Ascending aorta (tissue), 2 donors: Measurements from ENCODE around the gene SMIM7. TPM values are rescaled to one million over a fixed set of nuclear protein-coding genes. Genes with fewer than 3 reads are reported as not detected.

Experiments
- DNase-seq, 2 donors: peaks; one replicate each; pipeline ENCODE4 v3.0.0-alpha.2; 2019; ENCODE audit warnings: low spot score in 2 of 2
- H3K27ac ChIP-seq, 2 donors: fragments of 200-600 bp; sonication (generic); one replicate each; pipeline ENCODE4 v1.5.1; 2016 to 2017; ENCODE audit warnings: mild to moderate bottlenecking in 1 of 2
- H3K27me3 ChIP-seq: fragments of 200-600 bp; sonication (generic); one replicate; pipeline ENCODE4 v1.5.1; 2017
- H3K36me3 ChIP-seq, 2 donors: fragments of 200-600 bp; sonication (generic); one replicate each; pipeline ENCODE4 v1.5.1; 2016
- H3K4me1 ChIP-seq, 2 donors: fragments of 200-600 bp; sonication (generic); one replicate each; pipeline ENCODE4 v1.5.1; 2016 to 2017; ENCODE audit warnings: mild to moderate bottlenecking in 1 of 2
- H3K4me3 ChIP-seq, 2 donors: fragments of 200-600 bp; sonication (generic); one replicate each; pipeline ENCODE4 v1.5.1; 2016 to 2017; ENCODE audit warnings: mild to moderate bottlenecking in 1 of 2
- H3K9me3 ChIP-seq, 2 donors: fragments of 200-600 bp; sonication (generic); one replicate each; pipeline ENCODE4 v1.5.1; 2016
- CTCF ChIP-seq, 3 experiments: fragments of 200-600 bp in 2 of 3; fragments of 450-650 bp in 1 of 3; sonication (generic) in 2 of 3; IDR thresholded peaks; one replicate each; pipeline ENCODE4 v1.5.1; 2016 to 2019; ENCODE audit warnings: antibody characterized with exemption in 3 of 3, mild to moderate bottlenecking in 1 of 3, moderate library complexity in 1 of 3
- intact Hi-C: fragments of 100-400 bp; cut with DNase I; formaldehyde crosslinking; loops from one replicate; pipeline ENCODE4 v1.15.1; 2023
- total RNA-seq: library from RNA; depleted of rRNA; stranded (reverse); fragments of >200 nt; gene quantifications from one replicate; pipeline ENCODE4 v1.1.0, GENCODE V29; 2016

The SMIM7 gene
- total RNA-seq, 1 donor from 2014 or later: 16.7 TPM

GRCh38 chr19:16631465-16631864 lies 28.5 kb downstream of the SMIM7 start:
- no peak for TF ChIP-seq CTCF (IDR thresholded peaks at IDR 0.05)
- DNase-seq: no peak
- Histone ChIP-seq H3K27ac (no peak overlapping the region), H3K4me1 (peaks cover 7 to 11% of the 10 kb centered on the region in 2 donors), H3K36me3 (peaks cover 15 to 20% of the 10 kb centered on the region in 2 donors), H3K27me3 (no peaks in the 10 kb centered on the region), H3K4me3 (no peak overlapping the region), H3K9me3 (no peaks in the 10 kb centered on the region)
- intact Hi-C loops: no loop called here

GRCh38 chr19:16628984-16629691 lies 30.8 kb downstream of the SMIM7 start:
- no peak for TF ChIP-seq CTCF (IDR thresholded peaks at IDR 0.05)
- peaks cover 7 to 17% of the 10 kb centered on the region in 2 donors for H3K4me1 ChIP-seq
- peak overlapping the region; percentile 81 to 93 for H3K27ac ChIP-seq
- no peaks in the 10 kb centered on the region for H3K27me3 ChIP-seq
- DNase-seq: no peak
- peaks cover 8 to 13% of the 10 kb centered on the region in 2 donors for H3K36me3 ChIP-seq
- intact Hi-C loops: loop anchor here (1.0 kb wide), 3 partner anchors 31 to 87 kb away; partner anchors contain the start of genes CHERP, SLC35E1 and SMIM7
- H3K4me3 ChIP-seq: peak overlapping the region; percentile 95 to 97
- no peaks in the 10 kb centered on the region for H3K9me3 ChIP-seq

GRCh38 chr19:16628183-16628983 lies 31.6 kb downstream of the SMIM7 start, which contains the start of gene MED26:
Gene MED26 (minus strand): TSS chr19:16628204. CDS start chr19:16627943, 261 bp downstream.
- H3K4me3 ChIP-seq: peak within 1 kb of the TSS; percentile 95 to 97
- H3K4me1 ChIP-seq: peaks cover 7 to 17% of the 10 kb centered on the region in 2 donors
- TF ChIP-seq CTCF (IDR thresholded peaks at IDR 0.05): no peak
- peak; percentile 66 to 94 for DNase-seq
- intact Hi-C loops: loop anchor here (1.0 kb wide), 3 partner anchors 32 to 86 kb away; partner anchors contain the start of genes CHERP, SLC35E1 and SMIM7
- peak within 1 kb of the TSS; percentile 81 to 93 for H3K27ac ChIP-seq
- no peaks in the 10 kb centered on the region for H3K27me3 ChIP-seq
- H3K36me3 ChIP-seq: peaks cover under 1 to 12% of the 10 kb centered on the region in 2 donors
- no peaks in the 10 kb centered on the region for H3K9me3 ChIP-seq

- Histone ChIP-seq H3K4me3 (peak overlapping the region; percentile 95 to 97), H3K4me1 (peaks cover 7 to 17% of the 10 kb centered on the region in 2 donors), H3K27ac (peak overlapping the region; percentile 78 to 87), H3K9me3 (no peaks in the 10 kb centered on the region), H3K36me3 (peaks cover 0 to 8% of the 10 kb centered on the region in 2 donors), H3K27me3 (no peaks in the 10 kb centered on the region)
- intact Hi-C loops: loop anchor here (1.0 kb wide), 3 partner anchors 32 to 86 kb away; partner anchors contain the start of genes CHERP, SLC35E1 and SMIM7
- no peak for DNase-seq
- no peak for TF ChIP-seq CTCF (IDR thresholded peaks at IDR 0.05)
These were observed 32.1 kb downstream of the SMIM7 start for GRCh38 chr19:16627928-16628182.

GRCh38 chr19:16627193-16627927 lies 32.6 kb downstream of the SMIM7 start:
- DNase-seq: no peak
- Histone ChIP-seq H3K4me1 (peaks cover 7 to 17% of the 10 kb centered on the region in 2 donors), H3K27ac (peak overlapping the region; percentile 78 to 87), H3K4me3 (peak overlapping the region; percentile 95 to 97), H3K9me3 (no peaks in the 10 kb centered on the region), H3K27me3 (no peaks in the 10 kb centered on the region), H3K36me3 (peaks cover 0 to 5% of the 10 kb centered on the region in 2 donors)
- intact Hi-C loops: no loop called here
- TF ChIP-seq CTCF (IDR thresholded peaks at IDR 0.05): no peak
